Fibroblast of mammary gland (primary cell): ENCODE results near the gene ABHD12B.
A peak's percentile ranks its signal among the peaks of the same experiment; 100 is the strongest.

ENCODE experiments used
- DNase-seq: peaks from one replicate; pipeline ENCODE4 v3.0.0-alpha.2; 2010; ENCODE audit warnings: low read depth
- H3K4me3 ChIP-seq: 2 replicates; pipeline ENCODE4 v1.5.1; 2011; ENCODE audit warnings: low read depth, mild to moderate bottlenecking, low read length, moderate library complexity; ENCODE audit not compliant: control insufficient read depth
- TF ChIP-seq, protein P1 (sequence below): conservative IDR thresholded peaks from 2 replicates; pipeline ENCODE4 v1.5.1; 2011; ENCODE audit warnings: low read depth, low read length, inconsistent platforms; ENCODE audit not compliant: control insufficient read depth, insufficient read depth

The ABHD12B gene

DNA sequence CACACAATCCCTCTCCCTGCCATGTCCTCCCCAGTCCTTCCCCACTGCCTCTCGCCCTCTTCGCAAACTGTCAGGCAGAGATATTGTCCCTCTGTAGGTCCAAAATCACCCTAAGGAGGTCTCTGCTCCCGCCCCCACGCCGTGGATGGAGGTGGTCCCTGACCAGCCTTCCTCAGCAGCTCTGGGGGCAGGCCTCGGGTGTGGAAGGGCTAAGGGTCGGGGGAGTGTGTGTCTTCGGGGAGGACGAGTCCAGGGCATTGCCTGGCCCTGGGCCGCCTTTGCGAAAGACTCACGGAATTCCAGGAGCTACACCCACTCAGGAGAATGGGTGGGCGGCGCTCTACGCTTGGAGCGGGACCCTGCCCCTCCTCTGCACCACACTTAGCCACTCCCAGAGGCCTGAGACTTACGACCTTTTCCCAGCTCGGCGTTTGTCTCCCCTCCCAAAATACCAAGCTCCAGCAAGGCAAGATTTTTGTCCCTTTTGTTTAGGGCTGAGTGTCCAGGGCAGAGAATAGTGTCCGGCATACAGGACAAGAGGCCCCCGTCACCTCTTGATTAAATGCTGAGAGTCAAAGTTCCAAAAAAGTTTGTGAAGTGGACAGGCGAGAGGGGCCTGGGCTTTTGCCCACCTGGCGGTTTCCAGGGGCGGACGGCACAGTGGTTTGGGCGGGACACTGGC is 71.5 kb downstream of the ABHD12B start:
- TF ChIP-seq, protein P1, sequence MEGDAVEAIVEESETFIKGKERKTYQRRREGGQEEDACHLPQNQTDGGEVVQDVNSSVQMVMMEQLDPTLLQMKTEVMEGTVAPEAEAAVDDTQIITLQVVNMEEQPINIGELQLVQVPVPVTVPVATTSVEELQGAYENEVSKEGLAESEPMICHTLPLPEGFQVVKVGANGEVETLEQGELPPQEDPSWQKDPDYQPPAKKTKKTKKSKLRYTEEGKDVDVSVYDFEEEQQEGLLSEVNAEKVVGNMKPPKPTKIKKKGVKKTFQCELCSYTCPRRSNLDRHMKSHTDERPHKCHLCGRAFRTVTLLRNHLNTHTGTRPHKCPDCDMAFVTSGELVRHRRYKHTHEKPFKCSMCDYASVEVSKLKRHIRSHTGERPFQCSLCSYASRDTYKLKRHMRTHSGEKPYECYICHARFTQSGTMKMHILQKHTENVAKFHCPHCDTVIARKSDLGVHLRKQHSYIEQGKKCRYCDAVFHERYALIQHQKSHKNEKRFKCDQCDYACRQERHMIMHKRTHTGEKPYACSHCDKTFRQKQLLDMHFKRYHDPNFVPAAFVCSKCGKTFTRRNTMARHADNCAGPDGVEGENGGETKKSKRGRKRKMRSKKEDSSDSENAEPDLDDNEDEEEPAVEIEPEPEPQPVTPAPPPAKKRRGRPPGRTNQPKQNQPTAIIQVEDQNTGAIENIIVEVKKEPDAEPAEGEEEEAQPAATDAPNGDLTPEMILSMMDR, result no peak
- peak; percentile 69 for DNase-seq
- H3K4me3 ChIP-seq, result peak overlapping the region; percentile 67

GRCh38 chr14:50943943-50944646 is 72.2 kb downstream of the ABHD12B start, which contains the start of gene PYGL:
PYGL (minus strand) TSS chr14:50944483; CDS start chr14:50944403, 80 bp downstream.
- peak within 1 kb of the TSS; percentile 67 for H3K4me3 ChIP-seq
- DNase-seq, result peak; percentile 53
- TF ChIP-seq, protein P1, result no peak

- DNase-seq, result peak; percentile 55
- H3K4me3 ChIP-seq, result peak overlapping the region; percentile 67
- TF ChIP-seq, protein P1, result no peak
Observed at GRCh38 chr14:50944647-50945413, 73.0 kb downstream of the ABHD12B start.

DNA sequence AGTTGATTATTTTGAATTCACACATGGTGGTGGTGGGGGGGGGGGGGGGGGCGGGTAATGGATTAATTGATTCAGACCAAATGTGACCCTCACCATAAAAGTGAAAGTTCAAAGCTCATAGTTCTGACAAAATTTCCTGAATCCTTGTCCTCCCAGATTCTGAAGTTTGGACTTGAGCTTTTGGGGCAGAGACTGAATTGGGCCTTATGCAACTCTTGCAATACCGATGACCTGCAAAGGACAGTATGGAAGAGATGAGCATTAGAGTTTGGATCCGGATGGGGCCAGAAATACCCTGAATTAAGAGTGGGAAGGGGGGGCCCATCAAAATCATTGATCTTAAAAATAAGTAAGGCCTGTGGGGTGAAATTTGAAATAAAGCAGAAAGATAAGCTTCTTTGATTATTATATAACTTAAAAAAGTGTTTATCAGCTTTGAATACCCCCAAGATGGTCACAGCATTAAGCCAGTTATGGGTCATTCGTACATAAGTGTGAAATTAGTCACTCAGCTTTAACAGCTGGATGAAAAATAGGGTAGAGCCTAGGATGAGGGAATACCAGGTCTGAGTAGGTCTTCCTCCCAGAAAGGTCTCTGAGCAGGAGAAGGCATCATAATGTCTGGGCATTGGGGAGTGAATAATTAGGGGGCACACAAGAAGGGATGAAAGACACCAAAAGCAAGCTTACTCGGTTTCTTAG is 74.5 kb downstream of the ABHD12B start:
- TF ChIP-seq, protein P1, result no peak
- H3K4me3 ChIP-seq, result no peak overlapping the region
- no peak for DNase-seq

DNA sequence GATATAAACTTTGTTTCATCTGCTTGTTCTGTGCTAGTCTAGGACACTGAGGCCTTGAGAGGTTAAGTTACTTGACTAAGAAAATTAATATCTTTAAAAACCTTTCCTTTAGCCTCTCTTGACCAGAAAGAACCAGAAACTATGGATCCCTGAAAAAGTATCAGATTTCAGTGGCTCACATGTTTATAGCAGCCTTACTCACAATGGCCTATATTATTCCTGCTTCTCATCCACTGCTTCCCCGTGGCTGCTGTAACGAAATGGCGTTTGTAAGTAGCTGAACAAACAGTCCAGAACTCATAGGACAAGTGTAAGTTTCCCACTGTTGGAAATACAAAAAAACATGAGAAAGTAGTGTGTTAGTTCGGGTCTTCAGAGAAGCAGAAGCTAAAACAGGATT is 75.6 kb downstream of the ABHD12B start:
- peak; percentile 30 for DNase-seq

GRCh38 chr14:50948205-50948604 is 76.4 kb downstream of the ABHD12B start:
- H3K4me3 ChIP-seq, result no peak overlapping the region
- TF ChIP-seq, protein P1, result no peak
- DNase-seq, result no peak

More for the DNA sequence above, 75.6 kb downstream of the ABHD12B start:
- TF ChIP-seq, protein P1, result no peak
- H3K4me3 ChIP-seq, result no peak overlapping the region
